ENCODE data around the gene RGS6.

Gene RGS6

GRCh38 chr14:71985538-71986189 is 53.4 kb downstream of the RGS6 start:
- H2AK5ac ChIP-seq (ENCODE audit: low read length, severe bottlenecking), result no peak overlapping the region
- no peak overlapping the region for H3K4me2 ChIP-seq (ENCODE audit: low read length, poor library complexity, severe bottlenecking)
- no peak for DNase-seq
- H4K8ac ChIP-seq (ENCODE audit: low read length), result no peak overlapping the region
- no peak overlapping the region for H3K23ac ChIP-seq (ENCODE audit: low read length in 2 of 2)
- H3K36me3 ChIP-seq (ENCODE audit: control insufficient read depth in 1 of 2, insufficient read depth in 2 of 2, low read depth in 1 of 2, low read length in 2 of 2), result no peaks in the 10 kb centered on the region
- H3K9me3 ChIP-seq (ENCODE audit: control insufficient read depth, low read length), result peaks cover 4% of the 10 kb centered on the region
- no peaks in the 10 kb centered on the region for H3K27me3 ChIP-seq (ENCODE audit: control insufficient read depth in 1 of 2, insufficient read depth in 1 of 2, low read length in 2 of 2)
- H2BK5ac ChIP-seq (ENCODE audit: low read depth, low read length, poor library complexity, severe bottlenecking), result peak overlapping the region; percentile 57
- H3K4me1 ChIP-seq (ENCODE audit: control insufficient read depth, insufficient read depth, low read depth, low read length), result no peaks in the 10 kb centered on the region
- no peak overlapping the region for H2BK15ac ChIP-seq (ENCODE audit: low read depth, poor library complexity, severe bottlenecking)
- no peaks in the 10 kb centered on the region for H3K79me1 ChIP-seq (replicated peaks; ENCODE audit: low read length, poor library complexity, severe bottlenecking)
- H2AFZ ChIP-seq (ENCODE audit: low read depth, low read length), result no peak overlapping the region
- no peak overlapping the region for H3K4me3 ChIP-seq (ENCODE audit: insufficient read depth in 1 of 2, low read depth in 1 of 2, low read length in 2 of 2)
- H4K91ac ChIP-seq (ENCODE audit: low read length), result no peak overlapping the region
- H3K14ac ChIP-seq (ENCODE audit: low read length in 2 of 2), result no peak overlapping the region
- H2BK12ac ChIP-seq (ENCODE audit: low read length in 2 of 2), result no peak overlapping the region
- no peak overlapping the region for H3K27ac ChIP-seq (ENCODE audit: low read length, poor library complexity, severe bottlenecking)
- H2BK120ac ChIP-seq (ENCODE audit: low read depth, low read length), result no peak overlapping the region
- WGBS, result 71% methylated on average over 2 of the region's 3 CpGs
- no peak overlapping the region for H3K9ac ChIP-seq (ENCODE audit: low read length)
- no peak overlapping the region for H3K4ac ChIP-seq (ENCODE audit: low read depth in 1 of 2, low read length in 2 of 2)
- no peak overlapping the region for H3K18ac ChIP-seq (ENCODE audit: low read depth in 1 of 2, low read length in 2 of 2)

GRCh38 chr14:71988476-71988875 is 56.2 kb downstream of the RGS6 start:
- WGBS, result 77% methylated on average over 5 of the region's 5 CpGs
- H3K23ac ChIP-seq (ENCODE audit: low read length in 2 of 2), result no peak overlapping the region
- no peak overlapping the region for H3K18ac ChIP-seq (ENCODE audit: low read depth in 1 of 2, low read length in 2 of 2)
- H3K36me3 ChIP-seq (ENCODE audit: control insufficient read depth in 1 of 2, insufficient read depth in 2 of 2, low read depth in 1 of 2, low read length in 2 of 2), result no peaks in the 10 kb centered on the region
- no peak overlapping the region for H2AFZ ChIP-seq (ENCODE audit: low read depth, low read length)
- H4K8ac ChIP-seq (ENCODE audit: low read length), result no peak overlapping the region
- peaks cover under 1% of the 10 kb centered on the region for H3K9me3 ChIP-seq (ENCODE audit: control insufficient read depth, low read length)
- no peaks in the 10 kb centered on the region for H3K79me1 ChIP-seq (replicated peaks; ENCODE audit: low read length, poor library complexity, severe bottlenecking)
- no peak overlapping the region for H3K4me3 ChIP-seq (ENCODE audit: insufficient read depth in 1 of 2, low read depth in 1 of 2, low read length in 2 of 2)
- no peak overlapping the region for H2BK12ac ChIP-seq (ENCODE audit: low read length in 2 of 2)
- H3K4me1 ChIP-seq (ENCODE audit: control insufficient read depth, insufficient read depth, low read depth, low read length), result no peaks in the 10 kb centered on the region
- H3K27ac ChIP-seq (ENCODE audit: low read length, poor library complexity, severe bottlenecking), result no peak overlapping the region
- H4K91ac ChIP-seq (ENCODE audit: low read length), result no peak overlapping the region
- no peak overlapping the region for H2BK5ac ChIP-seq (ENCODE audit: low read depth, low read length, poor library complexity, severe bottlenecking)
- no peak overlapping the region for H3K9ac ChIP-seq (ENCODE audit: low read length)
- H2BK15ac ChIP-seq (ENCODE audit: low read depth, poor library complexity, severe bottlenecking), result no peak overlapping the region
- H3K27me3 ChIP-seq (ENCODE audit: control insufficient read depth in 1 of 2, insufficient read depth in 1 of 2, low read length in 2 of 2), result no peaks in the 10 kb centered on the region
- H2AK5ac ChIP-seq (ENCODE audit: low read length, severe bottlenecking), result no peak overlapping the region
- DNase-seq, result no peak
- H2BK120ac ChIP-seq (ENCODE audit: low read depth, low read length), result no peak overlapping the region
- H3K4ac ChIP-seq (ENCODE audit: low read depth in 1 of 2, low read length in 2 of 2), result no peak overlapping the region
- H3K4me2 ChIP-seq (ENCODE audit: low read length, poor library complexity, severe bottlenecking), result no peak overlapping the region
- no peak overlapping the region for H3K14ac ChIP-seq (ENCODE audit: low read length in 2 of 2)

DNA sequence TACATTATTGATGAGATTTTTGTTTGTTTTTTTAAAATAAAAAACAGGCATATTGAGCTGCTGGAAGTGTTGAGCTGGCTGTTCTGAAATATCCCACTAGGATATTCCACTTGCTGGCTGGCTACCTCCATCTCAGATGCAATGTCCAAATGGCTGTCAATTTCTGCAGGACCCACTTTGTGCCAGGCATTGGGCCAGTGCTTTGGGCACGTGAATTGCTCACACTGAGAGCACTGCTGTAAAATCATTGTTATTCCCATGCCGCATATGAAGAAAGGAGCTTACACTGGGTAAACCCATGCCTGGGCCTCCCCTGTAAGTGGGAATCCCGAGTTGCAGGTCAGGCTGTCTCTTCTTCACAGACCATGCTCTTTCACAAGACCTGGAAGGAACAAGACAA is 56.7 kb downstream of the RGS6 start:
- Histone ChIP-seq H3K9ac (ENCODE audit: low read length) (no peak overlapping the region), H3K4me2 (ENCODE audit: low read length, poor library complexity, severe bottlenecking) (no peak overlapping the region), H2BK15ac (ENCODE audit: low read depth, poor library complexity, severe bottlenecking) (no peak overlapping the region), H4K8ac (ENCODE audit: low read length) (no peak overlapping the region), H3K4me3 (ENCODE audit: insufficient read depth in 1 of 2, low read depth in 1 of 2, low read length in 2 of 2) (no peak overlapping the region), H3K18ac (ENCODE audit: low read depth in 1 of 2, low read length in 2 of 2) (no peak overlapping the region), H2BK12ac (ENCODE audit: low read length in 2 of 2) (no peak overlapping the region), H3K36me3 (ENCODE audit: control insufficient read depth in 1 of 2, insufficient read depth in 2 of 2, low read depth in 1 of 2, low read length in 2 of 2) (no peaks in the 10 kb centered on the region), H3K4ac (ENCODE audit: low read depth in 1 of 2, low read length in 2 of 2) (no peak overlapping the region), H2BK120ac (ENCODE audit: low read depth, low read length) (no peak overlapping the region), H3K14ac (ENCODE audit: low read length in 2 of 2) (no peak overlapping the region), H3K23ac (ENCODE audit: low read length in 2 of 2) (no peak overlapping the region), H3K27ac (ENCODE audit: low read length, poor library complexity, severe bottlenecking) (no peak overlapping the region), H3K27me3 (ENCODE audit: control insufficient read depth in 1 of 2, insufficient read depth in 1 of 2, low read length in 2 of 2) (no peaks in the 10 kb centered on the region), H3K79me1 (replicated peaks; ENCODE audit: low read length, poor library complexity, severe bottlenecking) (no peaks in the 10 kb centered on the region), H2BK5ac (ENCODE audit: low read depth, low read length, poor library complexity, severe bottlenecking) (no peak overlapping the region), H3K9me3 (ENCODE audit: control insufficient read depth, low read length) (no peaks in the 10 kb centered on the region), H3K4me1 (ENCODE audit: control insufficient read depth, insufficient read depth, low read depth, low read length) (no peaks in the 10 kb centered on the region), H2AFZ (ENCODE audit: low read depth, low read length) (no peak overlapping the region), H4K91ac (ENCODE audit: low read length) (no peak overlapping the region), H2AK5ac (ENCODE audit: low read length, severe bottlenecking) (no peak overlapping the region)
- DNase-seq, result no peak
- WGBS, result 59% methylated on average over 3 of the region's 3 CpGs

GRCh38 chr14:71994416-71994815 is 62.2 kb downstream of the RGS6 start:
- Histone ChIP-seq H3K27me3 (ENCODE audit: control insufficient read depth in 1 of 2, insufficient read depth in 1 of 2, low read length in 2 of 2) (no peaks in the 10 kb centered on the region), H3K14ac (ENCODE audit: low read length in 2 of 2) (no peak overlapping the region), H2BK120ac (ENCODE audit: low read depth, low read length) (no peak overlapping the region), H3K4me2 (ENCODE audit: low read length, poor library complexity, severe bottlenecking) (no peak overlapping the region), H2BK12ac (ENCODE audit: low read length in 2 of 2) (no peak overlapping the region), H3K18ac (ENCODE audit: low read depth in 1 of 2, low read length in 2 of 2) (no peak overlapping the region), H3K4me3 (ENCODE audit: insufficient read depth in 1 of 2, low read depth in 1 of 2, low read length in 2 of 2) (no peak overlapping the region), H3K4ac (ENCODE audit: low read depth in 1 of 2, low read length in 2 of 2) (no peak overlapping the region), H3K36me3 (ENCODE audit: control insufficient read depth in 1 of 2, insufficient read depth in 2 of 2, low read depth in 1 of 2, low read length in 2 of 2) (no peaks in the 10 kb centered on the region), H3K23ac (ENCODE audit: low read length in 2 of 2) (no peak overlapping the region), H2BK15ac (ENCODE audit: low read depth, poor library complexity, severe bottlenecking) (no peak overlapping the region), H2BK5ac (ENCODE audit: low read depth, low read length, poor library complexity, severe bottlenecking) (no peak overlapping the region), H2AFZ (ENCODE audit: low read depth, low read length) (no peak overlapping the region), H3K9me3 (ENCODE audit: control insufficient read depth, low read length) (no peaks in the 10 kb centered on the region), H3K79me1 (replicated peaks; ENCODE audit: low read length, poor library complexity, severe bottlenecking) (no peaks in the 10 kb centered on the region), H3K27ac (ENCODE audit: low read length, poor library complexity, severe bottlenecking) (no peak overlapping the region), H4K91ac (ENCODE audit: low read length) (no peak overlapping the region), H4K8ac (ENCODE audit: low read length) (no peak overlapping the region), H2AK5ac (ENCODE audit: low read length, severe bottlenecking) (no peak overlapping the region), H3K9ac (ENCODE audit: low read length) (no peak overlapping the region), H3K4me1 (ENCODE audit: control insufficient read depth, insufficient read depth, low read depth, low read length) (no peaks in the 10 kb centered on the region)
- no peak for DNase-seq
- 82% methylated on average over 5 of the region's 5 CpGs for WGBS
